ENCODE results near the gene FREM2.

FREM2 gene

GRCh38 chr13:38662362-38662761 is 24.5 kb upstream of the FREM2 start:
- Histone ChIP-seq H3K36me3 (ENCODE audit: low read length) (no peaks in the 10 kb centered on the region), H3K9me3 (ENCODE audit: insufficient read depth, low read length) (no peaks in the 10 kb centered on the region)

GRCh38 chr13:38664906-38665305 is 22.0 kb upstream of the FREM2 start:
- no peaks in the 10 kb centered on the region for H3K9me3 ChIP-seq (ENCODE audit: insufficient read depth, low read length)
- H3K27ac ChIP-seq (ENCODE audit: low read depth, low read length) = no peak overlapping the region
- H3K4me3 ChIP-seq (ENCODE audit: insufficient read depth, low read length, poor library complexity, severe bottlenecking) = no peak overlapping the region
- H4K20me1 ChIP-seq (ENCODE audit: low read depth, low read length) = no peaks in the 10 kb centered on the region
- no peaks in the 10 kb centered on the region for H3K36me3 ChIP-seq (ENCODE audit: low read length)
- H3K79me2 ChIP-seq (ENCODE audit: insufficient read depth, low read length) = no peaks in the 10 kb centered on the region
- H3K4me2 ChIP-seq (ENCODE audit: low read depth, low read length, poor library complexity, severe bottlenecking) = no peak overlapping the region
- no peak overlapping the region for H3K9ac ChIP-seq (ENCODE audit: low read length)
- no peaks in the 10 kb centered on the region for H3F3A ChIP-seq (ENCODE audit: insufficient read depth)
- no peaks in the 10 kb centered on the region for H3K27me3 ChIP-seq (ENCODE audit: low read length)
- no peak overlapping the region for H2AFZ ChIP-seq (ENCODE audit: low read depth, low read length, severe bottlenecking)
- H3K9me2 ChIP-seq (replicated peaks; ENCODE audit: insufficient read depth, low read length) = no peaks in the 10 kb centered on the region
- TF ChIP-seq EZH2phosphoT487 (conservative IDR thresholded peaks at IDR 0.05; ENCODE audit: low read length) (no peak), CTCF (IDR thresholded peaks at IDR 0.05; ENCODE audit: insufficient read depth, low read length, poor library complexity, severe bottlenecking) (no peak)

More at GRCh38 chr13:38662362-38662761, 24.5 kb upstream of the FREM2 start:
- no peaks in the 10 kb centered on the region for H4K20me1 ChIP-seq (ENCODE audit: low read depth, low read length)
- no peak overlapping the region for H3K4me3 ChIP-seq (ENCODE audit: insufficient read depth, low read length, poor library complexity, severe bottlenecking)
- H3K4me2 ChIP-seq (ENCODE audit: low read depth, low read length, poor library complexity, severe bottlenecking) = no peak overlapping the region
- no peaks in the 10 kb centered on the region for H3F3A ChIP-seq (ENCODE audit: insufficient read depth)
- no peaks in the 10 kb centered on the region for H3K79me2 ChIP-seq (ENCODE audit: insufficient read depth, low read length)
- no peak overlapping the region for H2AFZ ChIP-seq (ENCODE audit: low read depth, low read length, severe bottlenecking)
- H3K27ac ChIP-seq (ENCODE audit: low read depth, low read length) = no peak overlapping the region
- no peaks in the 10 kb centered on the region for H3K9me2 ChIP-seq (replicated peaks; ENCODE audit: insufficient read depth, low read length)
- no peak for TF ChIP-seq EZH2phosphoT487 (conservative IDR thresholded peaks at IDR 0.05; ENCODE audit: low read length)
- TF ChIP-seq CTCF (IDR thresholded peaks at IDR 0.05; ENCODE audit: insufficient read depth, low read length, poor library complexity, severe bottlenecking) = no peak
- no peak overlapping the region for H3K9ac ChIP-seq (ENCODE audit: low read length)
- no peaks in the 10 kb centered on the region for H3K27me3 ChIP-seq (ENCODE audit: low read length)

- Histone ChIP-seq H3K36me3 (ENCODE audit: low read length) (no peaks in the 10 kb centered on the region), H3K27me3 (ENCODE audit: low read length) (no peaks in the 10 kb centered on the region), H3K9me2 (replicated peaks; ENCODE audit: insufficient read depth, low read length) (no peaks in the 10 kb centered on the region), H3F3A (ENCODE audit: insufficient read depth) (no peaks in the 10 kb centered on the region), H3K79me2 (ENCODE audit: insufficient read depth, low read length) (no peaks in the 10 kb centered on the region), H3K4me2 (ENCODE audit: low read depth, low read length, poor library complexity, severe bottlenecking) (no peak overlapping the region), H3K4me3 (ENCODE audit: insufficient read depth, low read length, poor library complexity, severe bottlenecking) (no peak overlapping the region), H2AFZ (ENCODE audit: low read depth, low read length, severe bottlenecking) (no peak overlapping the region), H4K20me1 (ENCODE audit: low read depth, low read length) (no peaks in the 10 kb centered on the region), H3K27ac (ENCODE audit: low read depth, low read length) (no peak overlapping the region), H3K9ac (ENCODE audit: low read length) (no peak overlapping the region), H3K9me3 (ENCODE audit: insufficient read depth, low read length) (no peaks in the 10 kb centered on the region)
- TF ChIP-seq EZH2phosphoT487 (conservative IDR thresholded peaks at IDR 0.05; ENCODE audit: low read length) (no peak), CTCF (IDR thresholded peaks at IDR 0.05; ENCODE audit: insufficient read depth, low read length, poor library complexity, severe bottlenecking) (no peak)
Measured at GRCh38 chr13:38667526-38668109, 19.3 kb upstream of the FREM2 start.
